Measurements from ENCODE around the gene CERK.

CERK gene

DNA sequence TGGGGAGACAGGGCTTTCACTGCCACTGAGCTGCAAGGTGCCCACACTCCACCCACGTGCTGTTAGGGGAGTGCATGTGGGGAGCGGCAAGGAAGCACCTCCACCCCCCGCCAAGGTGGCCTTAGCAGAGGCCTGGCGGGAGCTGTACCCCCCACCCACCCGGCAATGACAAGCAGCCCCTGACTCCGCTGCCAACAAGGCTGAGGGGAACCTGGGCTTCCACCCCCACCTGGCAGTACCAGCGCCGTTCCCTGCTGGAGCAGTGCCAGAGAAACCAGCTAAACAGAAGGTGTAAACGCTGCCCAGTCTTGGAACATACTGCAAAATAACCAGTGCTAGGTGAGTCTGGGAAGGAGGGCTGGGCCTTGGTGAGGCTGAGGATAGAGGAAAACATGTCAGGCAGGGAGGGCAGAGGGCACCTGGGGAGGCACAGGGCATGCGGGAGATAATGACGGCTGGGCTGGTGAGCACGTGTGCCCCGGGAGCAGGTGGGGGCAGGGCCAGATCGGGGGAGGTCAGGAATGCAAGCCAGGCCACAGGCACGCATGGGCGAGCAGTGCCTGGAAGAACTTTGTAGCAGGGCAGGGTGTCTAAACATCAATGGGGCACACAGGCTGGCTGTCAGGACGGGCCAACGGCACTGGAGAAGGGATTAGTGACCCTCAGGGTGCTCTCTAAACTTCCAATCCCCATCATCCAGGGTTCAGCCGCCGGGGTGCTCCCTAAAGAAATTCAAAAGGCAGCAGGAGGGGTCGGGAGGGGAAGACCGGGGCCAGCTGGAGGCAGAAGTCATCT lies 6.6 kb downstream of the CERK start:
- no peak for DNase-seq

DNA sequence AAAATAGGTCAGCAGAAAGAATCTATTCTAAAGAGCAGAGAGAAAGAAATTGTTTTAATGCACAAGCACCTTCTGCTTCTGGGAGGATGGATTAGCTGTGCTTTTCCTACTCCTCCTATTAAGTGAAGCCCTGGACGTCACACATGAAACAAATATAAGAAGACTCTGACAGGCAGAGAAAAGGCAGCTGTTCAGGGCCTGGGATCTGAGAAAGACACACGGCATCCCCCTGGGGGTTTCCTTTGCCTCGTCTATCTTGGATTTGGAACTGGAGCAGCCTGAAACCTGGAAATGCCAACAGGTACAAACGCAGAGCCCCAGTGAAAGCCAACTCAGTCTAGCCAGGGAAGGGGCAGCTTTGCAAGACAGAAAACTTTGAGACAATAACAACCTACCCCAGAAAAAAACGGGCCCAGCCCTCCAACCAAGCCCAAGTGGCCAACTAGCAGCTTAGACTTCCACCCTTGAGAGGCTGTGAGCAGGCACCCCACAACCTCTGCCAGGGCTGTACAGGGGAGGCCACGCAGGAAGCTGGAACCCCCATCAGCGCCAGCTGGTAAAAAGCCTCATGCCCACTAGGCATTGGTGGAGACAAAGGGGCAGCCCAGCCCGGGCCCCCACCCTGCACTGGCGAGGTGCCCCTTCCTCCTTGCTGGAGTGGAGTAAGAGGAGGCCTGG lies 7.3 kb downstream of the CERK start:
- DNase-seq, result no peak

- DNase-seq, result no peak
Measured at GRCh38 chr22:46728470-46728869, 9.6 kb downstream of the CERK start.

- DNase-seq, result no peak
Measured at GRCh38 chr22:46727813-46728364, 10.2 kb downstream of the CERK start.

DNA sequence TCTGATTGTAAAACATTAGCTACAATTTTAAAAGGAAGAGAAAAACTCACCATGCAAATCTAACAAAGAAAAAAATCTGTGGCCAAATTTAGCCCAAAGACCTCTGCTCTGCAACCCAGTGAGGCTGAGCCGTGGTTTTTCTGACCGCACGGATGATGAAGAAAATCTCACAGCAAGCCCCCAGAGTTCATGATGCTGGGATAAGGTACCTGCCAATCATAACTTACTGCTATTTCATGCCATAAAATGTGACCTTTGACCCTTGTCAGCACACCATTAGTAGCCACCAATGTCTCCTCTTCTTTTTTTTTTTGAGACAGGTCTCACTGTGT lies 11.1 kb downstream of the CERK start:
- DNase-seq, result no peak

GRCh38 chr22:46726066-46726985 lies 11.7 kb downstream of the CERK start:
- DNase-seq, result no peak

GRCh38 chr22:46725096-46725495 lies 13.0 kb downstream of the CERK start:
- no peak for DNase-seq

DNA sequence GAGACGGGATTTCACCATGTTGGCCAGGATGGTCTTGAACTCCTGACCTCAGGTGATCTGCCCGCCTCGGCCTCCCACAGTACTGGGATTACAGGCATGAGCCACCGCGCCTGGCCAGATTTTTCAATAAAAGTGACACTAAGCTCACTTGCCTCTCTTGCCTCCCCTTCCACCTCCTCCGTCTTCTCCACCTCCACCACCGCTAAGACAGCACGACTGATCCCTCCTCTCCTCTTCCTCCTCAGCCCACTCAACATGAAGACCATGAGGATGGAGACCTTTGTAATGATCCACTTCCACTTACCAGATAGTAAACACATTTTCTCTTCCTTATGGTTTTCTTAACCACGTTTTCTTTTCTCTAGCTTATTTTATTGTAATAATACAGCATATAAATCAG lies 14.2 kb downstream of the CERK start:
- DNase-seq, result no peak

DNA sequence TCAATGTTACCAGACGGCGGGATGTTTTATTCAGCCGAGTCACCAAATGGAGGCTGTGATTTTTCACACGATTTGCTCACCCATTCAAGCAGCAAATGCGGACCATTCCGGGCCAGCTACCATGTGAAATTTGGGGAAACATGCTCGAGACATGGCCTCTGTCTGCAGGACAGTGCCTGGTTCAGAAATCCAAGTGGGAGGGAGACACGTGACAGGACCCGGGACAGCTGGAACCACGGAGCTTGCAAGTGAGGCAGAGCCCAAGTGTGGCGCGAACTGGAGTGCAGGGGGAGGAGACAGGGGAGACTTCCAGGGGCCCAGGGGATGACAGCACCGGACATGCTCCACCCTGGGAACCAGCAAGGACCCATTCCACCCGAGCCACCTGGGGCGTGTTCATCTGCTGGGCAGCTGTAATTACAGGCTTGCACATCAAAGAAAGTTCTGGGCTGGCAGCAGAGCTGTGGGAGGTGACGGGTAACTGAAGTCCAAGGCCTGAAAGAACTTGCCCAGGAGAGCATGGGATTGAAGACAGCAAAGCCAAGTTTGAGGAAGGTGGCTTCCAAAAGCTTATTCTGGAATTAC lies 16.5 kb downstream of the CERK start:
- DNase-seq, result no peak

DNA sequence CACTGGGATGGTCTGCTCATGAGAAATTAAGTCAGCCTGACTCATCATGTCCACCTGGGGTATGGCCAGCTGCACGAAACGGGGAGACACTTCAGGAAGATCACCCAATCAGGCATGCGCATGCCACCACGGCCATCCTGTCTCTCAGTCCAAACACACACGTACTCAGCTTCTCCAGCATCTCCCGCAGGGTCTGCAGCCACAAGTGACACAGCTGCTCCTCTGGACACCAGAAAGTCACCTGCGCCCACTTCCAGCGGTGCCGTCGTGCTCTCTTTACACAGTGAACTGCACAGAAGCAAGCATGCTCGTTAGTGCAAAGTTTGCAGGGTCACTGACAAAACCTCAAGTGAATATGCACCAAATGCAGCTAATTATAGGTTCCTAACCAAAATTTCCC lies 18.1 kb downstream of the CERK start:
- no peak for DNase-seq

DNA sequence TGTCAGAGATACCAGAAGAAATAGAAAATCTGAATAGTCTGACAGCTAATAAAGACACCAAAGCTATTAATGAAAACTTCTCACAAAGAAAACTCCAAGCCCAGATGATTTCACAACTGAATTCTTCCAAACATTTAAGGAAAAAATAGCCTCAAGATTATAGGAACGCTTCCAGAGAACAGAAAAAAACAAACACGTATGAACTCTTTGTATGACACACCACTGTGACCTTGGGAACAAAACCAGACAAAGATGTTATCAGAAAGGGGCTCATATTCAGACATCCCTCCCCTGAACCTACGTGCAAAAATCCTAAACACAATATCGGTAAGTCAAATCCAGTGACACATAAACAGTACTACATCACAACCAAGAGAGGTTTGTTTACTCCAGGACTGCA lies 23.5 kb downstream of the CERK start:
- no peak for DNase-seq

- no peak for DNase-seq
Measured at GRCh38 chr22:46712288-46712687, 25.8 kb downstream of the CERK start.

DNA sequence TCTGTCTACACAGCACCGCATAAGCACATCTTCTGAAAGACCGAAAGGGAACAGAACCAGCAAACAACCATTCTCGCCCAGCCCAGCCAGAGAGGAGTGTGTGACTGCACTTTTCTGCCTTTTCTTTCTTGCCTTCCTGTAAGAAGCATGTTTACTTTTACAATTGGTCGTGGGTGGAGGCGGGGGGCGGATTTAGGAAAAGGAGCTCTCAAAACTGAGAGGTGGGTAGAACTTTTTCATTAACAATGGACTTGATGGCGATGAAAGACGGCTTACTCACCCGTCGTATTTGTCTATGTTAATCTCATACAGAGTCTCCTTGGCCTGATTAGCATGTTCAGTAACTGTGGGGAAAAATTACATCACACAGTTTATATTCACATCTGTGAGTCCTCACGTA lies 27.2 kb downstream of the CERK start:
- DNase-seq, result no peak

DNA sequence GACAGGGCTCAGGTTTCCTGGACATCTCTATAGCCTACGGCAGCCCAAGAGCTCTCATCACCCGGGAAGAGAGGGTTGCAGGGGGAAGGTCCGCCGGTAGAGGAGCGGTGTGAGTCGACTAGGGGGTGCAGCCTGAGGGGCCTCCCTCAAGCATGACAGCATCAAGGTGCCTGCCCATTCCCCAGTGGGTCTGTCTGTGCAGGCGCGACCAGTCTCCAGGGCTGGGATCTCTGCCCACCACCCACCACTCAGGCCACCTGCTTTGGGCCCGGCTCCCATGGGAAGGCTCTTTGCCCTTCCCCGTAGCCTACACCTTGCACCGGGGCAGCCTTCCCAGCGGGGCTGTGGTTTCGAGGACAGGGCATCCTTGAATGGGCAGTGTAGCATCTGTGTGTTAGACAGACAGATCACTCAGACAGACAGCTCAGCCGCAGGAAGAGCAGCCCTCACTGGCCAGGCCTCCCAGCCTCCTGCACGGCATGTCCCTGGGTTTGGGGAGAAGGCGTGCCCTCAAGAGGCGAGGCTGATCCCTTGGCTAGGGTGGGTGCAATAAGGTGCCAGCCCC lies 29.2 kb downstream of the CERK start:
- no peak for DNase-seq

DNA sequence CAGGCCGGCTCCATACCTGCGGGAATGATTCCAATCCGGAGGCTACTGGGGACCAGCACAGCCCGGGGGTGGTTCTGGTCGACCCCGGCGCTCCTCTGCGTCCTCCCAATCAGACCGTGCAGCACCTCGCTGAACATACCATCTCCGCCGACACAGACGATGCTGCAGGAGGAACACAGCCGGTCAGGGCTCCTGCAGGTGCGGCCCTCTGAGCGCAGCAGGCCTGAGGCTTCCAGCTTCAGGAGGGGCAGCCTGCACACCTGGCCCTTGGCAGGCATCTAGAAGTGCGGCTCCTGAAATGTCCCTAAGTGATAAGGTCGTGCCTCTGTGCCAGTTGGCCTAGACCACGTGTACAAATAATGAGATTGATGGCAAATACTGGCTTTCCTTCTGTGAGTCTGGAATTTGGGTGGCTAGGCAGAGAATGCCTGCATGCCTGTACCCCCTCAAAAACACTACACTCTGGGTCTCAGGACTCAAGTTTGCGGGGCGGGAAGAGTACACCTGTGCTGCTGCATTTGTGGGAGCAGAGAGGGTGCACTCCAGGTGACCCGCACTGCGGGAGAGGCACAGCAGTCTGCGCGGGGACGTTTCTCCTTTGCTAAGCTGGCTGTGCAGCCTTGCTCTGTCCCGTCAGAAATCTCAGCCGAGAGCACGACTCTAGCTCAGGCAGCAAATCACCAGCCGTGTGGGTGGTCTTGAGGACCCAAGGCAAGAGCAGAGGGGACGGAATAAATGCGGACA lies 30.1 kb downstream of the CERK start:
- DNase-seq, result no peak

- no peak for DNase-seq
Measured at GRCh38 chr22:46707305-46707704, 30.7 kb downstream of the CERK start.

DNA sequence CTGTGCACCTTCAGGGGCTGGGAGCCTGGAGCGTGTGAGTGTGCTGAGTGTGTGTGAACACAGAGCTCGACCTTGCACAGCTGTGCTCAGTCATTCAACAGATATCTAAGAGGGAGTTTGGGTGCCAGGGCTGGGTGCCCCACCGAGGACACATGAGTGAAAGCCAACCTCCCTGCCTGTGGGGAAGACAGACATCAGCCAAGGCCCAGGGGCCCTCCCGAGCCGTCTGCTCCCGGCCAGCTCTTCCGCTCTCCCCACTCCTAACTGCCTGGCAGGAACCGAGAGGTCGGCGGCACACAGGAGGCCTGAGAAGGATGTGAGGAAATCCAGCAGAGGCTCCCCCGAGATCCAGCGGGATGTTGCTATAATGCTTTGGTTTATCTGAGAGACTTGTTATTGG lies 32.0 kb downstream of the CERK start:
- no peak for DNase-seq

DNA sequence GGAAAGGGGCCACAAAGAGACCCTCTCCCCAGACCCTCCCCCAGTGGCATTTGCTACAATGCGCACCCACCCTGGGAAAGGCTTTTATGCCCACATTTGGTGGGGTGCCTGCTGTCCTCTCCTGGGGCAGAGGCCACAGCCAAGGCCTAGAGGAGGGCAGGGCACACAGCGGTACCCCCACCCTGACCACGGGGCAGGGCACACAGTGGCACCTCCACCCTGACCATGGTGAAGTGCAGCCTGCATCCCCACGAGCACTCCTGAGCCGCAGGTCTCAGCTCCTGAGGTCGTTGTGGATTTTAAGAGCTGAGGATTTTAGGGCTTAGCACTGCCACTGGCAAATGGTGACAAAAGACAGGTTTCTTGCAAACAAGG lies 34.1 kb downstream of the CERK start:
- no peak for DNase-seq

DNA sequence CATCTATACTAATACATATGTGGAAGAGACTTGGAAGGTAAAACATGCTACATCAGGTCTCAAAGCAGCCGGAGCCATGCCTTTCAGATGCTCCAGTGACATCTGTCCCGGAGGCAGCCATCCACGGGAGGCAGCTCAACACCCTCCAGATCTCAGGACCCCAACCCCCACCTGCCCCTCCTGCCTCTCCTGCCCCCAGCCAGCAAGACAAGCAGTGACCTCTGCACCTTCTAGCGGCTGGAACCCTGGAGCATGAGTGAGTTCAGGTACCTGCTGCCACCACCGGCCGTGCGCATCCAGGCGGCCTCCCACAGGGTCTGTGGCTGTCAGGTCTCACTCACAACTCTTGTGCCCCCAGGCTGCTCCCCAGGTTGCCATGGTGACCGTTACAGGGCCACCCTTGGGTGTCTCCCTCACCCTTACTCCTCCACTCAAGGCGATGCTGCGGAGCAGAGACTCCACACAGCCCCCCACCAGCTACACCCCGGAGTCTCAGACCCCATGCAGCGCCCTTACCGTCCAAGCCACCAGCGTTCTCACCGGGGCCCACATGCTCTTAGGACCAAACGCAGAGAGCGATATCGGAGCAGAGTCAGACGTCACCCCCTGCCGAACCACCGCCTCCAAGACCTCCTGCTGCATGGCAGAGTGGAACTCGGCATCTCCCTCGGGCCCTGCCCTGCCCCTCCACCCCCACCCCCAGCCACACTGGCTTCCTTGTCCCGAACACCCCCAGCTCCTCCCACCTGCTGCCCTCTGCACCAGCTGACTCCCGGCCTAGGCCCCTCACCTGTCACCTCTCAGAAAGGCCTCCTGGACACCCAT lies 34.7 kb downstream of the CERK start:
- no peak for DNase-seq

GRCh38 chr22:46701262-46701661 lies 36.8 kb downstream of the CERK start:
- no peak for DNase-seq

DNA sequence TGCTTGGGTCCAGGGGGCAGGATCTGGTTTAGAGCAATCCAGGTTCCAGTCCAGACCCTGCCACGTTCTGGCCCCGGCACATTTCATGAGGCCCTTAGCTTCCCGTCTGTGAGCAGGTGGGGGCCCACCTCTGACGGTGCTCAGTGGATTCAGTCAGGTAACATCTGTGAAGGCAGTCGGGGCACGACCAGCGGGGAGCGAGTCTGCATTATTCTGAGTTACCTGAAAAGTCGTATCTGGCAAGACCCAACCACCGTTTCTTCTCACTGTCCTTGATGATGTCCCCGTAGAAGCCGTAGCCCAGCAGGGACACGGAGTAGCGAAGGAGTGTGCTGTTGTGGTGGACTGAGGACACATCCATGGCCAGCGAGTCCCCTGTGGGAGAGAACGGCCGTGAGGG lies 39.0 kb downstream of the CERK start:
- DNase-seq, result no peak

All from stimulated activated CD4-positive, alpha-beta T cell treated with anti-CD3 and anti-CD28 coated beads, Interleukin-4, amount 100 ng/mL, for 4 hours (primary cell).